Fibroblast of lung (primary cell): ENCODE results near the gene FMNL3.

Source experiments
- CTCF ChIP-seq, 2 donors: IDR thresholded peaks in 1 of 2; conservative IDR thresholded peaks in 1 of 2; 1 replicate in 1 of 2; 2 replicates in 1 of 2; pipeline ENCODE4 v1.5.1; 2011 to 2012; ENCODE audit warnings: low read length in 2 of 2, control low read depth in 1 of 2, inconsistent platforms in 1 of 2, low read depth in 1 of 2, mild to moderate bottlenecking in 1 of 2
- EZH2 ChIP-seq: IDR thresholded peaks from 2 replicates; pipeline ENCODE4 v1.5.1; 2012; ENCODE audit warnings: low read length, control low read depth, mild to moderate bottlenecking; ENCODE audit errors: missing control alignments

- TF ChIP-seq CTCF (conservative IDR thresholded peaks at IDR 0.05 in 1 of 2, IDR thresholded peaks at IDR 0.05 in 1 of 2; ENCODE audit: low read depth in 1 of 2, low read length in 2 of 2) (no peak), EZH2 (no peak)
These were observed 37.4 kb downstream of the FMNL3 start for GRCh38 chr12:49669796-49670195.
